Ureter (tissue), 1 donor: Measurements from ENCODE around the gene CD151. TPM values are rescaled to one million over a fixed set of nuclear protein-coding genes. Genes with fewer than 3 reads are reported as not detected.

ENCODE experiments used
- DNase-seq: peaks from one replicate; pipeline ENCODE4 v3.0.0-alpha.2; 2020; ENCODE audit warnings: low spot score
- total RNA-seq: library from RNA; stranded (reverse); gene quantifications from one replicate; pipeline ENCODE4 v1.2.4, GENCODE V29; 2023
- donor health status: DM: yes; HTN: yes; CAD: no.

Gene CD151
- total RNA-seq, 1 donor from 2014 or later, result 241 TPM

- DNase-seq, result no peak
Measured at GRCh38 chr11:843086-843734, 10.5 kb downstream of the CD151 start.

- peak; percentile 90 for DNase-seq
Measured at GRCh38 chr11:843818-844692, 11.3 kb downstream of the CD151 start.

GRCh38 chr11:844693-845644 is 12.2 kb downstream of the CD151 start:
- peak; percentile 93 for DNase-seq

DNA sequence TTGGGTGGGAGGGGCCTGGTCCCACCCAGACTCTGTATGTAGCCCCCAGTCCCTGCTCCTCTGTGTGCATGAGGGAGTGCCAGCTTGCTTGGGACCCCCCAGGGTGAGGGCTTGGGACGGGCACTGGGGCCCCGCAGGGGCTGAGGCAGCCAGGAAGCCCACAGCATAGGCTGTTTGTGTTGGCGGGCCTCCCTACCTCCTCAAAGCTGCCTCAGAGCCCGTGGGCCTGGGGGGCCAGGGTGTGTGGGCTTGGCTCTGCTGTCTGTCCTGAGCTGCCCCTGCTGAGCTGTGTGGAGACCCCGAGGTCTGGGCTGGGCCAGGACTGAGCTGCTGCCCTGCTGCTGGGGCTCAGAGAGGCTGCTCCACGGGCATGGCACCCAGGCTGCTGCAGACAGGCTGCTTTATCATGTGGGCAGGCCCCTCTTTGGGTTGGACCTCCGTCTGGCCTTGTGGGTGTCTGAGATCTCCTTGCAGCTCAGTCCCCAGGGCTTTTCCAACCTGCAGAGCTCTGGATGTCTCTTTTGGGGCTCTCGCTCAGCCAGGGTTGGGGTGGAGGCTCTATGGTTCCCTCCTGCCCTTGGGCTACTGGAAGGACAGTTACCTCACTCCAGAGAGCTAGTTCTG is 13.2 kb downstream of the CD151 start:
- DNase-seq, result no peak

DNA sequence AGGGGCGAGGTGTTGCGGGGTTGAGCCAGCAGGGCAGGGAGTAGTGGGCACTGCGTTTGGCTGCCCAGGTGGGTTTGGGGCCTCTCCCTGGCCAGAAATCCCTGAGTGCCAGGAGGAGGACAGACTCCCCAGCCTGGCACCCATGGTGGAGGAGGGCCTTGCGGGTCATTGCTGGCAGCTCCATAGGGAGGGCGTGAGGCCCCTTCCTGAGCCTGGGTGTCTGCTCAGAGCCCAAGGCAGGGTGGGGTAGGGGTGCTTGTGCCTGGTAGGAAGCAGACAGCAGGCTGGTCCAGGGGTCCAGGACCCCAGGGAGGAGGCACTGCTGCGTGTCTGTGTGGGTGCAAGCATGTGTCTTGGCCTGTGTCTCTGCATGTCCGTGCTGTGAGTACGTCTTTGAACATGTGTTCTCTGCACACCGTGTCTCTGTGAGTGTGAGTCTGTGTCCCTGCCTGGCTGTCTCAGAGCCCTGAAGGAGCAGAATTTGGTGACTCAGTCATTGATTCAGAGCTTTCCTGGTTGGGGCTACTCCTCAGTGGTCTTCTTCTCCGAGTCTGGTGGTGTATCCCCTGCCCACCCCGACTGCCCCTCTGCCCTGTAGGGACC is 13.8 kb downstream of the CD151 start:
- no peak for DNase-seq

GRCh38 chr11:847876-848275 is 15.1 kb downstream of the CD151 start:
- DNase-seq, result no peak

- DNase-seq, result no peak
Measured at GRCh38 chr11:848380-848931, 15.7 kb downstream of the CD151 start.

- DNase-seq, result no peak
Measured at GRCh38 chr11:849104-849824, 16.5 kb downstream of the CD151 start.

- DNase-seq, result no peak
Measured at GRCh38 chr11:849951-850774, 17.4 kb downstream of the CD151 start.

DNA sequence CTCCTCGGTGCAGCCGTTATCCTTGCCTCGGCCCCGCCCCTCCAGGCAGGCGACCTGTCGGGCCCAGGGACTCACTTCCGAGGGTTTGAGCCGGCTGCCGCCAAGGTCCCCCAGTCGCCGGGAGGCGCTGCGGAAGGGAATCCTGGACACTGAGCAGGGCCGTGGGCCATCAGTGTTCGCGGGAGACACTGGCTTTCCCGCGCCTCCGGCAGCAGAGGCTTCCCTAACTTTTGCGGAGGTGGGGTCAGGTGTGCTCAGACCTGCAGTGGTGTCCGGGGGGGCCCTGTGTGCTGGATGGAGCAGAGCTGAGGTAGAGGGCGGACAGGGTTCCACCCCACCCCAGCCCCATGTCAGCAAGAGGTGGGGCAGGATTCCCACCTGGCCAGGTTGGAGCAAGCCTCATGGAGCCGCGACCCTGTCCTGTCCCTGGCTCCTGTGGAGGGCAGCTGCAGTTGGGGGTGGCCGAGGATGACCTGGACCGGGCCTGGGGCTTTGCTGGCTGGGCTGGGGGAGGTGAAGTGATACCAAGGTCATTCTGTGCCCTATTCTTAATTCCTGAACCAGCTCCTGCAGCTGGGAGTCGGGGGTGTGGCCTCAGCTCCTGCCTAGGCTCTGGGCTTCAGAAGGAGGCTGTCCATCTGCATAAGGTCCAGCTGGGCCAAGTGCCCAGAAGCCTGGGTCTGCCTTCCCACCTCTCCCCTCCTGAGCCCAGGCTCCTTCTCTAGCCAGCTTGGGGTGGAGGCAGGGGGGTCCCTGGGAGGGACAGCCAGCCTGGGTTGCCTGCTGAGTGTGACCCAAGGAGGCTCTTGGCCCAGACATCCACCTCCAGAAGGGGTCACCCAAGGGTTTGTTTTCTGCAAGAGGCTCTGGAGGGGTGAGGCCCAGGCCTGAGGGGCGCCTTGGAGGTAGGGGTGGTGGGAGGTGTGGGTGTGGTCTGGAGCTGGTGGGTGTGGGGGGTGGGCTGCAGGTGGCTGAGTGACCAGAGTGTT is 18.3 kb downstream of the CD151 start:
- DNase-seq, result no peak

DNA sequence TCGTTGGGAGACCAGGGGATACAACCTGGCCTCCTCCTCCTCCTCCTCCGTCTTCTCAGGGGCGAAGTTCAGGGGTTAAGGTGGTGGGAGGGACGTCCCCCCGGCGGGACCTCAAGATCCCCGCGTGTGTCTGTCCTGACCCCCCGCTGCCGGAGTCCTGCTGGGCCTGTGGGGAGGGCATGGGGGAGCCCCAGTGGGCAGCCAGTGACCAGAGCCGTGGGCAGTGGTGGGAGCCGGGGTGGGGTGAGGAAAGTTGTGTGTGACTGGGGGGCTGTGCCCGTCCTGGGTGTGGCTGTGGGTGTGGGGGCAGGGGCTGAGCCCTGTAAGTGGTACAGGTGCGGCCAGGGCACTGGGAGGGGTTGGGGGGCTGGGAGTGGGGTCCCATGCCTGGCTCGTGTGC is 20.0 kb downstream of the CD151 start:
- no peak for DNase-seq

GRCh38 chr11:853682-854448 is 21.1 kb downstream of the CD151 start:
- DNase-seq, result no peak

DNA sequence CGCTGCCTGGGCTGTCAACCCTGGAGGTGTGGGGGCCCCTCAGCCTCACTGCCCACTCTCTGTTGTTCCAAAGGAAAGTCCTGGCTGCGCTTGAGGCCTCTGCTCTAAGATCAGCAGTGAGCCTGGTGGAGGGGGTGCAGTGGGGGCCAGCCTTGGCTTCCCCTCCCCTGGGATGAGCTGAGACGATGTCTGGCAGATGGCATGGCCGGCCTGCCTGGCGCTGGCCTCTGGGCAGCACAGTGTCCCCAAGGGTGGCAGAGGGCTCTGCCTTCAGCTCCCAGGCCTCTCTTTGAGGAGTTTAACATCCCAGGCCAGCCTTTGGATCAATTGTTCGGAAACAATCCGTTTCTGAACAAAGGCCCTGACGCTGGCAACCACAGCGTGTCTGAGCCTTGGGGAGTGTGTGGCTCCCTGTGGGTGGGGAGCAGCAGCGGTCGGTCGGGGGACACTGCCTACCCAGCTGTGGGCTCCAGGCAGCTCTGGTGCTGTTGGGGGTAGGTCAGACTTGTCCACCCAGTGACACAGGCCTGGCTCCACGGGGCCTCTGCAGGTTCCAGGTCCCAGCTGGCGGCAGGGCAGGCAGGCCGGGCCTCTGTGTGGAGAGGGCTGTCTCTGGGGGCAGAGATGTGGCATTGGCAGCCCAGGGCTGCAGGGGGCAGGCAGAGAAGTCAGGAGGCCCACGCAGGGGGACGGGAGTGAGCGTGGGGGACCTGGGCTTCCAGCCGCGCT is 22.0 kb downstream of the CD151 start:
- no peak for DNase-seq

- DNase-seq, result no peak
Measured at GRCh38 chr11:855330-855674, 22.6 kb downstream of the CD151 start.

DNA sequence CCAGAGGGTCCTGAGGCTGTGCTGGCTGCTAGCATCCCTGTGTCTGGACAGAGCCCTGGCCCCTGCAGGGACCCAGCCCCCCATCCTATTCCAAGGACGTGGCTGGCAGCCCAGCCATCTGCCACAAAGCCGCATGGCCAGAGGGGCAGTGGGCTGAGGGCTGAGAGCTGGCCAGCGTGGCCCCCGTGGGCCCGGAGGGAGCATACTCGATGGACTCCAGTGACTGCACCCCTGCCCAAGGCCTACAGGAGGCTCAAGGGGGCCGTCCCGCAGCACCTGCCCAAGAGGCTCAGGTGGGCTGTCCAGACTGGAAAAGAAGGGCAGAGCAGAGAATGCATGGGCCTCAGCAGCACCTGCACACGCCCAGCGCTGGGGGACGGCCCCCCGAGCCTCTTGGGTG is 23.0 kb downstream of the CD151 start:
- DNase-seq, result no peak

GRCh38 chr11:856397-856796 is 23.6 kb downstream of the CD151 start:
- no peak for DNase-seq
